ENCODE measurements around the gene UXT.
A peak's percentile ranks its signal among the peaks of the same experiment; 100 is the strongest.
"Not testable (repeated sequence)": the region's sequence is repeated elsewhere in the genome, so short reads cannot be mapped to it uniquely, and the experiment has no call there.

The UXT gene

DNA sequence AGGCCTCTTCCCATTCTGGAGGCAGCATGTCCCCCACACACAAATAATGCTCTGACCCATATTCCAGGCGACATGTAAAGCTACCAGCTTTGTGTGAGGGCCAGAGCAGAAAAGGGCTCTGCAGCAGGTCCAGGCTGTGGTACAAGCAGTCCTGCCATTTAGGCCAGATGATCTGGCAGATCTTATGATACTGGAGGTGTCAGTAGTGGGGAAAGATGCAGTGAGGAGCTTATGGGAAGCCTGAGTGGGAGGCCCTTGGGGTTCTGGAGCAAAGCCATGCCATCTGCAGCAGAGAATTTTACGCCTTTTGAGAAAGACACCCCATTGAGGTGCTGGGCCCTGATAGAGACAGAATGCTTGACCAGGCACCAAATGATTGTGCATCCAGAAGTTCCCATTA lies 47.1 kb downstream of the UXT start:
- Histone ChIP-seq H3K27me3 (replicated peaks; ENCODE audit: control insufficient read depth, insufficient read depth, low read length) (peaks cover 54% of the 10 kb centered on the region), H3K36me3 (ENCODE audit: control insufficient read depth, insufficient read depth, low read length, severe bottlenecking) (no peaks in the 10 kb centered on the region), H3K9me3 (ENCODE audit: control insufficient read depth, low read length) (peaks cover 27% of the 10 kb centered on the region), H3K9ac (ENCODE audit: low read length) (no peak overlapping the region), H3K4me1 (ENCODE audit: control insufficient read depth, insufficient read depth, low read length) (peaks cover 3% of the 10 kb centered on the region), H3K4me3 (ENCODE audit: low read length) (no peak overlapping the region)
- no peak for DNase-seq (ENCODE audit: low read depth)

DNA sequence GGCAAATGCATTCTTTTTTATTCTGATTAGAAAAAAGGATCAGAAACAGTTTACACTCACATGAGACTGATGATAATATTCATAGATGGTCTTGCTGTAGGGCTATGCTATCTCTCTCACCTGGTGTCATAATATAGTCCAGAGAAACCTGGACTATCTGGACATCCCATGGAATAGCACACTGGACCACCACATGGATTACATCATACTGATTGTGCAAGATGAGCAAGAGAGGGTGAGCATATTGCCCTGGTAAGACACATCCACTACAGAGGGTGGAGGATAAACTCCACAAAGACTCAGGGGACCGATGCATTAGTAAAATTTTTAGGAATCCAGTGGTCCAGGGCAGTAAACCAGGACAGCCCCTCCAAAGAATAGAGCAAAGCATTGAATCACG lies 47.5 kb downstream of the UXT start:
- Histone ChIP-seq H3K4me1 (ENCODE audit: control insufficient read depth, insufficient read depth, low read length) (peaks cover 3% of the 10 kb centered on the region), H3K4me3 (ENCODE audit: low read length) (no peak overlapping the region), H3K9ac (ENCODE audit: low read length) (no peak overlapping the region), H3K27me3 (replicated peaks; ENCODE audit: control insufficient read depth, insufficient read depth, low read length) (peaks cover 50% of the 10 kb centered on the region), H3K9me3 (ENCODE audit: control insufficient read depth, low read length) (peaks cover 27% of the 10 kb centered on the region), H3K36me3 (ENCODE audit: control insufficient read depth, insufficient read depth, low read length, severe bottlenecking) (no peaks in the 10 kb centered on the region)
- no peak for DNase-seq (ENCODE audit: low read depth)

DNA sequence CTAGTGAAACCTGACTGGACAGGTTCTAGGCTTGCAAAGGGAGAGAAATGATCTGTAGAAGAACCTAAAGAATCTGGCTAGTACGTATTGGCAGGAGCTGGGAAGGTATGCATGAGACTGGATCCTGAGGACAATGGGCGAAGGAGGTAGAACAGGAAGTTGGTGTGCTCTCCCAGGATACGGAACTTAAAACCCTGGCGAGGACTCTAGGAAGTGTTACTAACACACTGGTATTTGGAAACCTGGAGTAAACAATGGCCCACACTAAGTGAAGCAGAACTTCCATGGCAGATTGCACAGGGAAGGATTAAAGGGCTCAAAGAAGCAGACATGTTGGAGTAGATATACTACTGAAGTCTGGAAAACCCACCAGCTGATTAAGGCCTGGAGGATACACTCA lies 48.5 kb downstream of the UXT start:
- Histone ChIP-seq H3K4me3 (ENCODE audit: low read length) (no peak overlapping the region), H3K4me1 (ENCODE audit: control insufficient read depth, insufficient read depth, low read length) (peaks cover 3% of the 10 kb centered on the region), H3K9me3 (ENCODE audit: control insufficient read depth, low read length) (peaks cover 27% of the 10 kb centered on the region)

DNA sequence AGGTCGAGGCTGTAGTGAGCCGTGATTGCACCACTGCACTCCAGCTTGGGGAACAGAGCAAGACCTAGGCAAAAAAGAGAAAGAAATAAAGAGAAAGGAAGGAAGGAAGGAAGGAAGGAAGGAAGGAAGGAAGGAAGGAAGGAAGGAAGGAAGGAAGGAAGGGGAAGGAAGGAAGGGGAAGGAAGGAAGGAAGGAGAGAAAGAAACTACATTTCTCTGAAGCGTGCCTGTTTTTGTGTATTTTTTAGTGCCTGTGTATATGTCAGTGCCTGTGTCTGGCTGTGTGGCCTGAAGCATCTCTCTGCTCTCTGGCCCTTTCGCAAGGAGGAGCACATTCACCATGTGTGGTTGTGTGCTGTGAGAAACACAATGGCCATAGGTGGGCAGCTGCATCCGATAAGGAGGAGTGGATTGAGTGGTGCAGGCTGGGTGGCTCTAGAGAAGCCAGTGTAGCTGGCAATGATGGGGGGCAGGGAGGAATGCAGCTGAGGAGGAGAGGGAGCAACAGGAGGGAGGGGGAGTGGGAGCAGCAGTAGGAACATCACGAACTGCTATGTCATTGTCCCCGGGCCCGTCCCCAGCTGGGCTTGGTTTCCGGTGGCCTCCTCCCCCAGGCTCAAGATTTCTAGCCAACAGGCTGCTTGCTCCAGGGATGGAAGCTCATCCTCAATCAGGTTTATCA lies 50.7 kb downstream of the UXT start:
- peaks cover 3% of the 10 kb centered on the region for H3K4me1 ChIP-seq (ENCODE audit: control insufficient read depth, insufficient read depth, low read length)
- no peak overlapping the region for H3K9ac ChIP-seq (ENCODE audit: low read length)
- peaks cover 14% of the 10 kb centered on the region for H3K9me3 ChIP-seq (ENCODE audit: control insufficient read depth, low read length)
- H3K36me3 ChIP-seq (ENCODE audit: control insufficient read depth, insufficient read depth, low read length, severe bottlenecking), result no peaks in the 10 kb centered on the region
- H3K27me3 ChIP-seq (replicated peaks; ENCODE audit: control insufficient read depth, insufficient read depth, low read length), result peaks cover 37% of the 10 kb centered on the region
- no peak for DNase-seq (ENCODE audit: low read depth)
- H3K4me3 ChIP-seq (ENCODE audit: low read length), result no peak overlapping the region

More for the DNA sequence above, 48.5 kb downstream of the UXT start:
- H3K27me3 ChIP-seq (replicated peaks; ENCODE audit: control insufficient read depth, insufficient read depth, low read length), result peaks cover 43% of the 10 kb centered on the region
- DNase-seq (ENCODE audit: low read depth), result no peak
- H3K9ac ChIP-seq (ENCODE audit: low read length), result no peak overlapping the region
- H3K36me3 ChIP-seq (ENCODE audit: control insufficient read depth, insufficient read depth, low read length, severe bottlenecking), result no peaks in the 10 kb centered on the region

DNA sequence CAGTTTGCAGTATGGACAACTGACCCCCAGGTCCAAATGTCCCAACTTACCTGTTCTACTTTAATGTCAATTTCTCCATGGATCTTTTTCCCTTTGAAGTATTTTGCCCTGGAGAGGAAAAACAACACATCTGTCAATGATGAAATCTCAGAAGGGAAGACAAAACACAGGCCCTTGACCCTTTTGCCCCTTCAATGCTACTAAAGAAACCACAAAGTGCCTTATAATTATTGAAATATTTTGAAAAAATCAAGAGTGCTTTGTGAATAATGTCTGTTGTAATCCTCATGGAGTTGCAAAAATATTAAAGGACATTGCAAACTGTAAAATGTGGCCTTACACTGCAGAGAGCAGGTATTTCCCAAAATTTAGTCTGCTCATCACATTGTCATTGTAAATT lies 51.9 kb downstream of the UXT start:
- no peak overlapping the region for H3K4me3 ChIP-seq (ENCODE audit: low read length)
- H3K36me3 ChIP-seq (ENCODE audit: control insufficient read depth, insufficient read depth, low read length, severe bottlenecking), result no peaks in the 10 kb centered on the region
- peak; percentile 63 for DNase-seq (ENCODE audit: low read depth)
- H3K9ac ChIP-seq (ENCODE audit: low read length), result no peak overlapping the region
- H3K27me3 ChIP-seq (replicated peaks; ENCODE audit: control insufficient read depth, insufficient read depth, low read length), result peaks cover 31% of the 10 kb centered on the region
- H3K9me3 ChIP-seq (ENCODE audit: control insufficient read depth, low read length), result peaks cover 13% of the 10 kb centered on the region
- peaks cover 2% of the 10 kb centered on the region for H3K4me1 ChIP-seq (ENCODE audit: control insufficient read depth, insufficient read depth, low read length)

DNA sequence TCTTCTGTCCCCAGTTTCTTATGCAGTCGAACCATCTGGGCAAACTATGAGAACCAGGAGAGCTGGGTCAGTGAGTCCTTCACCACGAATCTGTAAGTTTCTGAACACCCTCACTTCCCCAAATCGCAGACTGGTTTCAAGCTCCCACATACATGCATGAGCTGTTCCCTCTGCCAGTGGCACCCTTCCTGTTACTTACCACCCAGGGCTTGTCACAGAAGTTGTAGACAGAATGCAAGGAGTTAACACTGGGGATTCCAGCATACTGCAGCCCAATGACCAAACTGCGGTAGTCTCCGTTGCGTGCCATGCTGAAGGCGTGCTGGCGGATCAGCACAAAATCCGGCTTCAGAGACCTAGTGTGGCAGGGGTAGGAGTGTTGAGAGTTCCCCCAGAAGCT lies 54.0 kb downstream of the UXT start:
- Histone ChIP-seq H3K4me3 (ENCODE audit: low read length) (no peak overlapping the region), H3K27me3 (replicated peaks; ENCODE audit: control insufficient read depth, insufficient read depth, low read length) (peaks cover 18% of the 10 kb centered on the region), H3K9me3 (ENCODE audit: control insufficient read depth, low read length) (peaks cover 24% of the 10 kb centered on the region), H3K36me3 (ENCODE audit: control insufficient read depth, insufficient read depth, low read length, severe bottlenecking) (no peaks in the 10 kb centered on the region), H3K4me1 (ENCODE audit: control insufficient read depth, insufficient read depth, low read length) (no peaks in the 10 kb centered on the region), H3K9ac (ENCODE audit: low read length) (no peak overlapping the region)
- no peak for DNase-seq (ENCODE audit: low read depth)

DNA sequence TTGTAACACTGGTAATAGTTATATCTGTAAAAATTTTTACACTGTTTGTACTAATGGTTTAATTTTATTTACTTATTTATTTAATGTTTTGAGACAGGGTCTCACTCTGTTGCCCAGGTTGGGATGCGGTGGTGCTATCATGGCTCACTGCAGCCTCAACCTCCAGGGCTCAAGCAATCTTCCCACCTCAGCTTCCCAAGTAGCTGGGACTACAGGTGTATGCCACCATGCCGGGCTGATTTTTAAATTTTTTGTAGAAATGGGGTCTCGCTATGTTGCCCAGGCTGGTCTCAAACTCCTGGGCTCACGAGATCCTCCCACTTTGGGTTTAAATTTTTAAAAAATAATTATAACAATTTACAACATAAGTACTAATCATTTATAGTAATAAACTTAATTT lies 55.9 kb downstream of the UXT start:
- not testable (repeated sequence) for H3K4me3 ChIP-seq (ENCODE audit: low read length); H3K4me1 ChIP-seq (ENCODE audit: control insufficient read depth, insufficient read depth, low read length); H3K27me3 ChIP-seq (replicated peaks; ENCODE audit: control insufficient read depth, insufficient read depth, low read length); DNase-seq (ENCODE audit: low read depth); H3K9ac ChIP-seq (ENCODE audit: low read length); H3K36me3 ChIP-seq (ENCODE audit: control insufficient read depth, insufficient read depth, low read length, severe bottlenecking)
- H3K9me3 ChIP-seq (ENCODE audit: control insufficient read depth, low read length), result peaks cover 25% of the 10 kb centered on the region

Data from adipocyte (in vitro differentiated cells).